HFFc6 (cell line): ENCODE measurements around the gene CCSER2. TPM values are rescaled to one million over a fixed set of nuclear protein-coding genes. Genes with fewer than 3 reads are reported as not detected.

ENCODE experiments used
- DNase-seq: peaks from one replicate; pipeline ENCODE4 v3.0.0-alpha.2; 2018
- H3K27ac Mint-ChIP-seq: 2 replicates; pipeline ENCODE4 v1.8.0; 2020; ENCODE audit warnings: mild to moderate bottlenecking, mixed read lengths
- H3K27me3 Mint-ChIP-seq: 2 replicates; pipeline ENCODE4 v1.8.0; 2021; ENCODE audit warnings: mild to moderate bottlenecking, moderate library complexity, mixed read lengths; ENCODE audit not compliant: insufficient read depth
- H3K36me3 Mint-ChIP-seq: 2 replicates; pipeline ENCODE4 v1.8.0; 2021; ENCODE audit warnings: low read depth, mixed read lengths
- H3K4me1 Mint-ChIP-seq: 2 replicates; pipeline ENCODE4 v1.8.0; 2020; ENCODE audit warnings: low read depth, mixed read lengths
- H3K4me3 Mint-ChIP-seq: 2 replicates; pipeline ENCODE4 v1.8.0; 2020; ENCODE audit warnings: mild to moderate bottlenecking, moderate library complexity, mixed read lengths
- H3K9me3 Mint-ChIP-seq: 2 replicates; pipeline ENCODE4 v1.8.0; 2020; ENCODE audit warnings: mild to moderate bottlenecking, mixed read lengths
- total RNA-seq, 6 experiments: library from RNA; stranded (reverse); fragmentation: NEBNext Ultra II Directional; extraction: Animal tissue kit (Norgen Biotek cat#: 25700); gene quantifications; 2 replicates in 1 of 6; 3 replicates in 5 of 6; pipeline ENCODE4 v1.2.3, GENCODE V29; 2021
- TF ChIP-seq, protein P1 (sequence below): fragments of 200-600 bp; sonication (generic); IDR thresholded peaks from 2 replicates; pipeline ENCODE4 v1.5.0; 2021; ENCODE audit warnings: antibody characterized with exemption, mild to moderate bottlenecking

The CCSER2 gene
- total RNA-seq, 6 experiments from 2014 or later = 36.1 to 46.9 (median 43.0) TPM

GRCh38 chr10:84401854-84402611 lies 73.6 kb downstream of the CCSER2 start:
- Mint-ChIP-seq H3K27ac (no peak overlapping the region), H3K27me3 (no peaks in the 10 kb centered on the region), H3K4me3 (no peak overlapping the region), H3K9me3 (no peaks in the 10 kb centered on the region; the same call in 1 of the 2 replicates), H3K36me3 (peaks cover 15% of the 10 kb centered on the region; the same call in 1 of the 2 replicates), H3K4me1 (peaks cover 14% of the 10 kb centered on the region)
- no peak for DNase-seq
- TF ChIP-seq, protein P1, sequence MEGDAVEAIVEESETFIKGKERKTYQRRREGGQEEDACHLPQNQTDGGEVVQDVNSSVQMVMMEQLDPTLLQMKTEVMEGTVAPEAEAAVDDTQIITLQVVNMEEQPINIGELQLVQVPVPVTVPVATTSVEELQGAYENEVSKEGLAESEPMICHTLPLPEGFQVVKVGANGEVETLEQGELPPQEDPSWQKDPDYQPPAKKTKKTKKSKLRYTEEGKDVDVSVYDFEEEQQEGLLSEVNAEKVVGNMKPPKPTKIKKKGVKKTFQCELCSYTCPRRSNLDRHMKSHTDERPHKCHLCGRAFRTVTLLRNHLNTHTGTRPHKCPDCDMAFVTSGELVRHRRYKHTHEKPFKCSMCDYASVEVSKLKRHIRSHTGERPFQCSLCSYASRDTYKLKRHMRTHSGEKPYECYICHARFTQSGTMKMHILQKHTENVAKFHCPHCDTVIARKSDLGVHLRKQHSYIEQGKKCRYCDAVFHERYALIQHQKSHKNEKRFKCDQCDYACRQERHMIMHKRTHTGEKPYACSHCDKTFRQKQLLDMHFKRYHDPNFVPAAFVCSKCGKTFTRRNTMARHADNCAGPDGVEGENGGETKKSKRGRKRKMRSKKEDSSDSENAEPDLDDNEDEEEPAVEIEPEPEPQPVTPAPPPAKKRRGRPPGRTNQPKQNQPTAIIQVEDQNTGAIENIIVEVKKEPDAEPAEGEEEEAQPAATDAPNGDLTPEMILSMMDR = no peak

GRCh38 chr10:84404783-84405182 lies 76.4 kb downstream of the CCSER2 start:
- H3K4me3 Mint-ChIP-seq = no peak overlapping the region
- no peak for DNase-seq
- peaks cover 14% of the 10 kb centered on the region for H3K4me1 Mint-ChIP-seq
- H3K9me3 Mint-ChIP-seq = no peaks in the 10 kb centered on the region
- TF ChIP-seq, protein P1 = no peak
- peaks cover 10% of the 10 kb centered on the region; the same call in 1 of the 2 replicates for H3K36me3 Mint-ChIP-seq
- no peaks in the 10 kb centered on the region; the same call in 1 of the 2 replicates for H3K27me3 Mint-ChIP-seq
- H3K27ac Mint-ChIP-seq = no peak overlapping the region

DNA sequence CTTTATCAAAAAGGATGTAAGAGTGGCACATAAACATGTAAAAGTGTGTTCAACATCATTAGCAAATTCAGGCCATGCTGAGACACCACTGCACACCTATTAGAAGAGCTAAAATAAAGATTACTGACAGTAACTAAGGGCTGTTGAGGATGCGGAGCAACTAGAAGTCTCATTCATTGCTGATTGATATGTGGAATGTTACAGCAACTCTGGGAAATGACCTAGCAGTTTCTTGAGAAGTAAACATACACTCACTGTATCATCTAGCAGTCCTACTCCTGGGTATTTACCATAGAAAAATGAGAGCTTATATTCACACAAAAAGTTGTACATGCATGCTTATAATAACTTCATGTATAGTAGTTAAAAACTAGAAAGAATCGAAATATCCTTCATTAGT lies 77.3 kb downstream of the CCSER2 start:
- Mint-ChIP-seq H3K36me3 (peaks cover 12% of the 10 kb centered on the region), H3K27ac (no peak overlapping the region), H3K4me1 (peaks cover 14% of the 10 kb centered on the region), H3K27me3 (no peaks in the 10 kb centered on the region; the same call in 1 of the 2 replicates), H3K4me3 (no peak overlapping the region), H3K9me3 (no peaks in the 10 kb centered on the region)
- TF ChIP-seq, protein P1 = no peak
- DNase-seq = no peak

- DNase-seq = no peak
- Mint-ChIP-seq H3K4me3 (no peak overlapping the region), H3K27ac (no peak overlapping the region), H3K9me3 (peaks cover 4% of the 10 kb centered on the region; the same call in 1 of the 2 replicates), H3K4me1 (peaks cover 14% of the 10 kb centered on the region), H3K36me3 (peaks cover 19% of the 10 kb centered on the region), H3K27me3 (no peaks in the 10 kb centered on the region; the same call in 1 of the 2 replicates)
- TF ChIP-seq, protein P1 = no peak
Measured at GRCh38 chr10:84406561-84406960, 78.2 kb downstream of the CCSER2 start.

DNA sequence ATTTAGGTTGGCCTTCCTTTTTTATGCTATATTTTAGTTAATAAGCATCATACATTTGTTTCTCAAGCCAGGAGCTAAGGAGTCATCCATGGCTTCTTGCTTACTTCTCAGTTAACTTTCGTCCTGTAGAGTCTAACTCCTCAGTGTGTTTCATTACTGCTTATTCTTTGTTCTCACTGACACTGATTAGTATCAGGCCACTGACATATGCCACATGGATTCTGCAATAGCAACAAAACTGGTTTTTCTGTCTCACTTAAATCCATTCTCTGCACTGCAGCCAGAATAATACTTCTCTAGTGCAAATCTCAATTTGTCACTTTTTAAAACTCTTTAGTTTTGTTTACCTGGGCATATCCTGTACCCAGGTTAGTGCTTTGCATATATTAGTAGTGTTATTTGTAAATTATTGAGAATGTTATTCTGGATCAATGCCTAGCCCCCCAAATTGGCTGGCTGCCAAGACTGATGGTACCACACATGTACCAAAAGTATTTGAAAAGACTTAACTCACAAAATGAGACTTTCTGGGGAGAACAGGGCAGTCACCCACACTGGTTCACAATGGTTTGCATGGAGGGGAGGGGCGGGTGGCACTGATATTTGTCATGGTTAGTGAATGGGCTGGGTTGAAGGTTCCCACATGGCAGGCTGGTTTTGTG lies 79.1 kb downstream of the CCSER2 start:
- Mint-ChIP-seq H3K27ac (no peak overlapping the region), H3K36me3 (peaks cover 28% of the 10 kb centered on the region), H3K4me3 (no peak overlapping the region), H3K9me3 (peaks cover 13% of the 10 kb centered on the region), H3K27me3 (no peaks in the 10 kb centered on the region; the same call in 1 of the 2 replicates), H3K4me1 (peaks cover 14% of the 10 kb centered on the region)
- TF ChIP-seq, protein P1 = no peak
- no peak for DNase-seq
